HL-60 (cell line): ENCODE data around the gene ERCC6L2.

Experiments
- DNase-seq, 2 experiments: peaks; one replicate each; pipeline ENCODE4 v3.0.0-alpha.2; 2010 to 2020; ENCODE audit warnings: low read depth in 1 of 2, low spot score in 1 of 2
- H3K27ac ChIP-seq: fragments of 250-450 bp; sonication (Bioruptor Pico); replicated peaks from 2 replicates; pipeline ENCODE4 v1.5.1; 2020; ENCODE audit warnings: mild to moderate bottlenecking, moderate library complexity
- H3K27me3 ChIP-seq: fragments of 250-450 bp; sonication (Bioruptor Pico); 2 replicates; pipeline ENCODE4 v1.5.1; 2021; ENCODE audit warnings: mild to moderate bottlenecking, moderate library complexity; ENCODE audit not compliant: insufficient read depth, poor library complexity, severe bottlenecking
- H3K4me3 ChIP-seq: replicated peaks from 2 replicates; pipeline ENCODE4 v1.5.1; 2011; ENCODE audit warnings: mild to moderate bottlenecking, control low read depth, low read length; ENCODE audit not compliant: insufficient read depth
- CTCF ChIP-seq: IDR thresholded peaks from one replicate; pipeline ENCODE4 v1.5.1; 2011; ENCODE audit warnings: low read length, control low read depth, inconsistent platforms; ENCODE audit not compliant: insufficient read depth
- GABPA ChIP-seq: IDR thresholded peaks from 2 replicates; pipeline ENCODE4 v1.6.1; 2012; ENCODE audit warnings: low read depth
- POLR2AphosphoS5 ChIP-seq: IDR thresholded peaks from 2 replicates; pipeline ENCODE4 v1.6.1; 2012; ENCODE audit warnings: low read depth
- SPI1 ChIP-seq: IDR thresholded peaks from 2 replicates; pipeline ENCODE4 v1.6.1; 2012; ENCODE audit warnings: low read depth, mild to moderate bottlenecking, borderline replicate concordance
- TF ChIP-seq, protein P1 (sequence below): IDR thresholded peaks from 2 replicates; pipeline ENCODE4 v1.6.1; 2012; ENCODE audit warnings: low read depth; ENCODE audit not compliant: insufficient replicate concordance

ERCC6L2 gene

GRCh38 chr9:95930277-95930676, 54.8 kb downstream of the ERCC6L2 start:
- H3K27ac ChIP-seq, result no peak overlapping the region
- no peaks in the 10 kb centered on the region for H3K27me3 ChIP-seq
- H3K4me3 ChIP-seq, result no peak overlapping the region
- DNase-seq, result no peak
- TF ChIP-seq GABPA, result no peak
- TF ChIP-seq CTCF, result no peak
- TF ChIP-seq, protein P1, sequence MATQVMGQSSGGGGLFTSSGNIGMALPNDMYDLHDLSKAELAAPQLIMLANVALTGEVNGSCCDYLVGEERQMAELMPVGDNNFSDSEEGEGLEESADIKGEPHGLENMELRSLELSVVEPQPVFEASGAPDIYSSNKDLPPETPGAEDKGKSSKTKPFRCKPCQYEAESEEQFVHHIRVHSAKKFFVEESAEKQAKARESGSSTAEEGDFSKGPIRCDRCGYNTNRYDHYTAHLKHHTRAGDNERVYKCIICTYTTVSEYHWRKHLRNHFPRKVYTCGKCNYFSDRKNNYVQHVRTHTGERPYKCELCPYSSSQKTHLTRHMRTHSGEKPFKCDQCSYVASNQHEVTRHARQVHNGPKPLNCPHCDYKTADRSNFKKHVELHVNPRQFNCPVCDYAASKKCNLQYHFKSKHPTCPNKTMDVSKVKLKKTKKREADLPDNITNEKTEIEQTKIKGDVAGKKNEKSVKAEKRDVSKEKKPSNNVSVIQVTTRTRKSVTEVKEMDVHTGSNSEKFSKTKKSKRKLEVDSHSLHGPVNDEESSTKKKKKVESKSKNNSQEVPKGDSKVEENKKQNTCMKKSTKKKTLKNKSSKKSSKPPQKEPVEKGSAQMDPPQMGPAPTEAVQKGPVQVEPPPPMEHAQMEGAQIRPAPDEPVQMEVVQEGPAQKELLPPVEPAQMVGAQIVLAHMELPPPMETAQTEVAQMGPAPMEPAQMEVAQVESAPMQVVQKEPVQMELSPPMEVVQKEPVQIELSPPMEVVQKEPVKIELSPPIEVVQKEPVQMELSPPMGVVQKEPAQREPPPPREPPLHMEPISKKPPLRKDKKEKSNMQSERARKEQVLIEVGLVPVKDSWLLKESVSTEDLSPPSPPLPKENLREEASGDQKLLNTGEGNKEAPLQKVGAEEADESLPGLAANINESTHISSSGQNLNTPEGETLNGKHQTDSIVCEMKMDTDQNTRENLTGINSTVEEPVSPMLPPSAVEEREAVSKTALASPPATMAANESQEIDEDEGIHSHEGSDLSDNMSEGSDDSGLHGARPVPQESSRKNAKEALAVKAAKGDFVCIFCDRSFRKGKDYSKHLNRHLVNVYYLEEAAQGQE, result no peak
- no peak for TF ChIP-seq SPI1
- no peak for TF ChIP-seq POLR2AphosphoS5

DNA sequence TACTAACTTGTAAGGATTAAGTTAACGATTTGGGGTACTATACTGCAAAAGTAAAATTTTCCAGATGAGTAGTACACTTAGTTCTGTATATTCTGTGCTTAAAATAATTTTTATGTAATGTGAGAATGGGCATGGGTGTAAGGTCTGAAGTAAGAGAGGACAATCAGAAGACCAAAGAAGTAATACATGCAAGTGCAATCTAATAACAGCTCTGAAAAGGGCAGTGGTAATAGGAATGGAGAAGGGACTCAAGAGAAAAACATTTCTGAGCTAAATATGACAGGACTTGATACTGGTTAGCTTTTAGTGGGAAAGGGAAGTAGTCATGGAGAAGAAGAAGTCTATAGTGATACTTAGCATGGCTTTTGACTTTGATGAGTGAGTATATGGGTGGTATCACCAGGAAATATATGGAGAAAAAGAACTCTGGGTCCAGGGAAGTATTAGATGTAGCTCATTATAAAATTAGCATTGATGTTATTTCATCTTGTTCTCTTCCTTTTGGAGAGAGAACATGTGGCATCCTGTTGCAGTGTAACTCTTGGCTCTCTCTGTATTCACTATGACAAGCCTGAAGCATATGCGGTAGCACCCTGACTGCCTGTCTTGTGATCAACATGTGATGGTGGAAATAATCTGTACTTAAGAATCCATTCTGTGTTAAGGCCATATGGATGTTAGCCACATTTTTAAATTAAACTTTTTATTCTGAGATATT, 60.5 kb downstream of the ERCC6L2 start:
- no peaks in the 10 kb centered on the region for H3K27me3 ChIP-seq
- H3K27ac ChIP-seq, result no peak overlapping the region

DNA sequence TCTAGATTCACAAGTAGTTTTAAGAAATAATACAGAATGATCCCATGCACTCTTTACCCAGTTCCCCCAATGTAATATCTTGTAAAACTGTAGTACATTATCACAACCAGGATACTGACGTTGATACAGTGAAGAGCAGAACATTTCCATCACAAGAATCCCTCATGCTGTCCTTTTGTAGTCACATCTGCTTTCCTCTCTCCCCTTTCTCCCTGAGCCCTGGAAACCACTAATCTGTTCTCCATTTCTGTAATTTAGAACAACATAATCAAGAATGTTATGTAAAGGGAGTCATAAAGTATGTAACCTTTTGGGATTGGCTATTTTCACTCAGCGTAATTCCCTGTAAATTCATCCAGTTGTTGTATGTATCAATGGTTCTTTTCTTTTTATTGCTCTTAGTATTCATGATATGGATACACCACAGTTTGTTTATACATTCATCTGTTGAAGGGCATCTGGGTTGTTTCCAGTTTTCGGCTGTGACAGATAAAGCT, 61.1 kb downstream of the ERCC6L2 start:
- H3K4me3 ChIP-seq, result no peak overlapping the region
- H3K27me3 ChIP-seq, result no peaks in the 10 kb centered on the region
- no peak for DNase-seq
- TF ChIP-seq SPI1 (no peak), POLR2AphosphoS5 (no peak), GABPA (no peak), CTCF (no peak)
- TF ChIP-seq, protein P1, result no peak
- no peak overlapping the region for H3K27ac ChIP-seq

More for the DNA sequence above, 60.5 kb downstream of the ERCC6L2 start:
- no peak for DNase-seq
- no peak for TF ChIP-seq SPI1
- TF ChIP-seq POLR2AphosphoS5, result no peak
- TF ChIP-seq, protein P1, result no peak
- TF ChIP-seq GABPA, result no peak
- TF ChIP-seq CTCF, result no peak
- no peak overlapping the region for H3K4me3 ChIP-seq
